Epithelial cell of prostate (primary cell): ENCODE data around the gene ADAP1.

Source experiments
- DNase-seq: peaks from one replicate; pipeline ENCODE4 v3.0.0-alpha.2; 2011; ENCODE audit warnings: low read depth, low spot score
- H3K27ac ChIP-seq: fragments of 450-650 bp; 2 replicates; pipeline ENCODE4 v1.5.1; 2017; ENCODE audit warnings: mild to moderate bottlenecking

The ADAP1 gene

GRCh38 chr7:976901-977325, 22.4 kb upstream of the ADAP1 start:
- no peak overlapping the region for H3K27ac ChIP-seq

GRCh38 chr7:975702-976473, 21.4 kb upstream of the ADAP1 start:
- DNase-seq = no peak
- peak overlapping the region; percentile 91 for H3K27ac ChIP-seq

More at GRCh38 chr7:976901-977325, 22.4 kb upstream of the ADAP1 start:
- DNase-seq = no peak

DNA sequence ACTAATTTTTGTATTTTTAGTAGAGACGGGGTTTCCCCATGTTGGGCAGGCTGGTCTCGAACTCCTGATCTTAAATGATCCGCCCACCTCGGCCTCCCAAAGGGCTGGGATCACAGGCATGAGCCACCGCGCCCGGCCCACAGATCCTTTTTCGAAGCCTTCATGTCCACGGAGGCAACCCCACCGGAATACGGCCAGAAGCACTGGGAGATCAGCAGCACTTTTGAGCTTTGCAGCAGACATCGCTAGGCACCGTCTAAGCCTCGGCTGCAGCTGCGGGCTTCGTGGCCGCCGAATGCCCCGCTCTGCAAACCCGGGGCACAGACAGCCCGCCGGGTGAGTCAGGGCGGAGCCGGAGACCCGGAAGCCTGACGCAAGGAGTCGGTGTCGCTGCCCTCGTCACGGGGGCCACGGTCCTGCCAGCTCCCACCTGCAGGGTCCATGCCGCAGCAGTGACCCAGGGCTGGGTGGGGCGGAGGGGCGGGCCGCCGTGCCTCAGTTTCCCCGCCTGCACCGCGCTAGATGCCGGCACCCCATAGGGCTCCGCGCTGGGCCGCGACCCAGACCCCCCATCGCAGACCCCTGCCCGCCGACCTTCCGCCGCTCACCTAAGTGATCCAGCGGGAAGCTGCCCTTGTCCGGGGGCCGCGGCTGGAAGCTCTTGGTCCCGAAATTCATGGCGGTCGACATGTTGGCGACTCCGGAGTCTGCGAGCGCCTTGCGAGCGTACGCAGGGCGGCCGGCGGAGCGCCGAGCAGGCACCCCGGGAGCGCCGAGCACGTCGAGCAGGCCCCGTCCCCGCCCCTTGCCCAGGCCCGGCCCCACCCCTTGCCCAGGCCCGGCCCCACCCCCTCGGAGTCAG, 20.6 kb upstream of the ADAP1 start, which contains the start of gene COX19:
TSS of gene COX19 (minus strand) at position 730 of the 862 bp plus-strand sequence. CDS start at position 690, 40 bp downstream.
- H3K27ac ChIP-seq = peak within 1 kb of the TSS; percentile 91
- peak; percentile 64 for DNase-seq

DNA sequence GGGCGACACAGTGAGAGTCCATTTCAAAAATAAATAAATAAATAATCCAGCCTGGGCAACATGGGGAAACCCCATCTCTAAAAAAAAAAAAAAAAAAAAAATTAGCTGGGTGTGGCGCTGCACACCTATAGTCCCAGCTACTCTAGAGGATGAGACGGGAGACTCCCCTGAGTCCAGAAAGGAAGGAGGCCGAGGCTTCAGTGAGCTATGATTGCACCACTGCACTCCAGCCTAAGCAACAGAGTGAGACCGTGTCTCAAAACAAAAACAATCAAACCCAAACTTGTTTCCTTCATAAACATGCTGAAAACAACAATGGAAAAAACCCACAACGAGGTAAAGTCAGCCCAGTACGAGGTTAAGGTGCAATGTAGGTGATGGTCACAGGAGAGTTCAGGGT, 19.7 kb upstream of the ADAP1 start:
- no peak for DNase-seq
- H3K27ac ChIP-seq = peak overlapping the region; percentile 91

- no peak for DNase-seq
- H3K27ac ChIP-seq = no peak overlapping the region
Measured at GRCh38 chr7:973312-973711, 18.8 kb upstream of the ADAP1 start.

GRCh38 chr7:972676-973309, 18.3 kb upstream of the ADAP1 start:
- H3K27ac ChIP-seq = no peak overlapping the region
- DNase-seq = no peak

GRCh38 chr7:972110-972509, 17.6 kb upstream of the ADAP1 start:
- H3K27ac ChIP-seq = no peak overlapping the region
- no peak for DNase-seq

GRCh38 chr7:970744-971143, 16.3 kb upstream of the ADAP1 start:
- DNase-seq = no peak
- H3K27ac ChIP-seq = no peak overlapping the region

DNA sequence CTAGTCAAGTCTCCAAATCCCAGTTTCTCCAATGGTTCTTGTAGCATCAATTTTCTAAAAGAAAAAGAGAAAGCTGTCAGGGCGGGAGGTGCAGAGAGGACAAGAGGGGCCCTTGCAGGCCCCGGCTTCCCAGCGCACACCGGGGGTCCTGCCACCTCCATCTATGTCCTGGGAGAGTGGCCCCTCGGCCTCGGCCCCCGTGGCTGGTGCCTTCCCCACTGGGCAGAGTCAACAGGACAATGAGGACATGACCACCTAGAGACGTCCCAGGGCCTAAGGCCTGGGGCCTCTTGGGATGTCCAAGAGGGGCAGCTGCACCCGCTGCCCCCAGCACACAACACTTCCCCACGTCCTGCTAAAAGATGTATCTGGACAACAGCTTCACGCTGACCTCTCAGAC, 14.9 kb upstream of the ADAP1 start:
- no peak for DNase-seq

DNA sequence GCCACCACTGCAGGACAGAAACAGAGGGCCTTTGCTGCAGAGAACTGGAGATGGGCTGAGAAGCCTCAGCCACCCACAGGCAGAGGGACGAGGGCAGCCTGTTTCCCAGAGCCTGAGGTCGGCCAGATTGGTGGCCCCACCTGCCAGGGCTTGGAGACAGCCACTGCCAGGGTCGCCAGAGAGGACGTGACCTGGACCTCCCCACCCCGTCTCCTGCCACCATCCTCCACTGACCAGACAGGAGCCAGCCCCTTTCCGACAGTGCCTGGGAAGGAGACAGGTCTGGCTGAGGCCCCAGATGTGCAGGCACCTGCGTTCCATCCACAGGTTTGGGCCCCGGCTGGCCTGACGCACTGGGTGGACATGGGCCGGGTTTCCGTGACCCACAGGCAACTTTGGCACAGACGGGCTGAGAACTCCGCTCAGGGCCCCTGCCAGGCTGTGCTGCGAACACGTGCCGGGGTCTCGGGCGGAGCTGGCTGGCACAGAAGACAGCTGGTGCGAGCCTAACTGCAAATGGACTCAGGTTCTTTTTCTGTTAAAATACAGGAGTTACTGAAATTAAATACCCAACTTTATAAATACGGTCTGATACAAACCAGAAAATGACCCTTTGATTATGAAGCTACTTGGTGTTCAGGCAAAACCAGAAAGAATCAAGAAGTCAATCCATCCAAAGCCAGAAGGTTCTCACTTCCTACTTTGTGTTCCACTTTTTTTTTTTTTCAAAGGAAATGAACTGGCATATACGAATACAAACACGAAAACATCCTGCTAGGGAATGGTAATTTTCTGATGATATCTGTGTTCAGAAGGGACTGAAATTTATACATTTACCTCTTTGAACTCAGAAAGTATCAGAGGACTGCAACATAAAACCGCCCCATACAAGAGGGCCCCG, 14.0 kb upstream of the ADAP1 start:
- no peak overlapping the region for H3K27ac ChIP-seq
- DNase-seq = no peak

More for the DNA sequence above, 14.9 kb upstream of the ADAP1 start:
- no peak overlapping the region for H3K27ac ChIP-seq

DNA sequence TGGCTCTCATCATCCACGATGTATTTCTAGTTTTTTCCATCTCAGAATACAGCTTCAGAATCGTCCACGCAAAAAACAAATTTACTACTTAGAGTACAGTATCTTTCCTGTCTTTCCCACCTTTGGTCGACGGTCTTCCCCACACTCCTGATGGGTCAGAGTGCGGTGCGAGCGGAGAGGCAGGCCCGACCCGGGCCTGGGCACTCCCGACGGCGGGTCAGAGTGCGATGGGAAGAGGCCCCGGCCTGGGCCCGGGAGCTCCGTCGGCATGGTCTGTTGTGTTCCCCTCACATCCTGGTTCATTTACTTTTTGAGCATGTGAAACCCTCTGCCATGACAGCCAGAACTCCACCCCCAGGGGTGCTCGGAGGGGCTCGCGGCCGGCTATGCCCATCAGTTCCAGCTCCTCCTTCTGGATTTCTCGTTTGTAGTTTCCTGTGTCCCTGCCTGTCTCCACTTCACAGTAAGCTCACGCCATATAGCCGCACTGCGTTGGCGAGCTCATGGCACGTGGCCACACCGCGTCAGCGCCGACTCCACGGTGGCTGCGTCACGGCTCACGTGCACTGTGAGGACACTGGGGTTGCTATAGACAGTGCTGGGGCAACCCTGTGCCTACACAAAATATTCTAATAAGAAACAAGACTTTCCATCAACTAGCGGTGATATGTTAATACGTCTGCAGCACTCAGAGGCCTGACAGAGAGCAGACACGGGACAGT, 13.0 kb upstream of the ADAP1 start:
- no peak for DNase-seq
- H3K27ac ChIP-seq = no peak overlapping the region

GRCh38 chr7:966291-967069, 12.0 kb upstream of the ADAP1 start:
- DNase-seq = no peak
- H3K27ac ChIP-seq = no peak overlapping the region

DNA sequence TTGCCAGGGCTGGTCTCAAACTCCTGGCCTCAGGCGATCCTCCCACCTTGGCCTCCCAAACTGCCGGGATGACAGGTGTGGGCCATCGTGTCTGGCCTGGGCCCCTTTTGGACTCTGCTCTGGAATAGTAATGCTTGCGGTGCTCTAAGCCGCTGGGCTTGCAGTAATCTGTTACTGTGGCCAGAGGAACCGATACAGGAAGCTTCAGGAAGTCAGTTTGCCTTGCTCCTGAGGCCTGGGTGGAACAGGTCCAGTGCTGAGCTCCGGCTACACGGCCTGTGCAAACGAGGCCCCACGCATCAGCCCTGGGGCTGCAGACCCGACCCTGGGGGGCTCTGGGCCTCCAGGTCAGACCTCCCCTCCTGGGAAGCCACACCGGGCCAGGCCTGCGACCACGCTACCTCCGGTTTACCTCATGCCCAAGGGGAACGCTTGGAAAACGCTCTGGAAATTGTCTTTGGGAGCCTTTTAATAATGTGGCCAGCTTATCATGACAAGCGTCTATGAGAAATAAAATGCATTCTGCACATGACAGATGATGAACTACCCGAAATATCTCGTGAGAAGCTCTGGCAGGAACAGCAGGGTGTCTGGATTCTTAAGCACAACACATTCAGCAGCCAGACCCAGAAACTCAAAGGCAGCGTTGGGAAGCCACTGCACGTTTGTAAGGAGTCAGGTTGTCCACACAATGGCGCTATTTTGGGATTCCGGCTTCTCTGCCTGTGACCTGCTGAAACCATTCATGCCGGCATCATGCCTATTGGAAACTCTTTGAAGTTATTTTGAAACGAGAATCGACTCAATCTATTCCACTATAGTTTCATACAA, 10.1 kb upstream of the ADAP1 start:
- no peak for DNase-seq
- no peak overlapping the region for H3K27ac ChIP-seq

DNA sequence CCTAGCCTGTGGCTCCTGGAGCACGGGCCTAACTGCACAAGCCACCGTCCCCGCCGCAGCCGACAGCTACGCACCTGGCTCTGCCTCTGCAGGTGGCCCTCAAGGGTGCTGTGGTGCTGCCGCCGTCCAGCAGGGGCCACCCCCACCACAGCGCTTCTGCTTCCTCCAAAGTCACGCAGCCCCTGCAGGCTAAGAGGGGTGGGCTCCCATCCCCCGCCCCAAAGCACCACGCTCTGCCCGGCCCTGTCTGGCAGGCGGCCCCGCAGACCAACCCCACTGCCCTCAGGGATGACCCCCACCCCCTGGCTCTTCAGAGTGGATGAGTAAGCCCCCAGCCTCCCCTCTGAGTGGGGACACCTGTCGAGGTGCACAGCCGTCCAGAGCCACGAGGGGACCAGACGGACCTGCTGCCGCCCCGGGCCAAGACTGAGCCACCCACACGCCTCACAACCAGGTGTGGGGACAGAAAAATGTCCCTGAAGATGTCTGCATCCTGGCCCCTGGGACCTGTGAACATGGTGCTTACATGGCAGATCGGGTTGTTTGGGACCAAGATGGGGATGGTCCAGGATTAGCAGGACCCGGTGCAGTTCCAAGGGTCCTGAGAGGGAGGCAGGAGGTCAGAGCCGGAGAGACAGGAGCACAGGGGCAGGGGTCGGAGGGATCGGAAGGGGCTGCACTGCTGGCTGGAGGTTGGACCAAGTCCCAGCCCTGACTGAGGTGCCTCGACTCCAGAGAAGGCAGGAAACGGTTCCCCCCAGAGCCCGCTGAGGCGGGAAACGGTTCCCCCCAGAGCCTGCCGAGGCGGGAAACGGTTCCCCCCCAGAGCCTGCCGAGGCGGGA, 9.0 kb upstream of the ADAP1 start:
- DNase-seq = no peak
- no peak overlapping the region for H3K27ac ChIP-seq

GRCh38 chr7:962401-963081, 8.1 kb upstream of the ADAP1 start:
- no peak overlapping the region for H3K27ac ChIP-seq
- DNase-seq = no peak
